HS-27A (cell line): Measurements from ENCODE around the gene LYSMD4.

Source experiments
- DNase-seq: peaks from one replicate; pipeline ENCODE4 v3.0.0-alpha.2; 2012; ENCODE audit warnings: low read depth, missing footprints

LYSMD4 gene

GRCh38 chr15:99706557-99707303 is 26.5 kb downstream of the LYSMD4 start:
- DNase-seq: no peak

DNA sequence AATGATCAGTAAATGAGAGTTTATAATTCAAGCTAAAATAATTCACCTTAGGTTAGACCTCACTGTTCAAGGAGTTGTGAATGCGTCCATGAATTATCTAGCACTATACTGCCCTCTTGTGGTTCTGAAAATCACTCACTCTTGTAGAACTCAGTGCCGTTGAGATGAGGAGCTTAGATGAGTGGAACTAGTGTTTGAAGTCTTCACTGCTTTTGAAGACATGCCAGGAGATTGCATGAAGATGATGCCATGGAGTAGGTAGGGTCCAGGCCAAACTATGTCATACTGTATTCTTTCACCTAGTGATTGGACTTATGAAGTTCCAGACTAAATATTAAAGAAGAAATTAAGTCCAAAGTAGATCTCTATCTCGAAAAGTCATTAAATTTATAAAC is 28.8 kb downstream of the LYSMD4 start:
- peak; percentile 71 for DNase-seq

GRCh38 chr15:99703603-99704443 is 29.4 kb downstream of the LYSMD4 start:
- DNase-seq: peak; percentile 74

GRCh38 chr15:99702895-99703602 is 30.2 kb downstream of the LYSMD4 start:
- DNase-seq: peak; percentile 20

- DNase-seq: no peak
These were observed 37.1 kb downstream of the LYSMD4 start for GRCh38 chr15:99696096-99696495.

DNA sequence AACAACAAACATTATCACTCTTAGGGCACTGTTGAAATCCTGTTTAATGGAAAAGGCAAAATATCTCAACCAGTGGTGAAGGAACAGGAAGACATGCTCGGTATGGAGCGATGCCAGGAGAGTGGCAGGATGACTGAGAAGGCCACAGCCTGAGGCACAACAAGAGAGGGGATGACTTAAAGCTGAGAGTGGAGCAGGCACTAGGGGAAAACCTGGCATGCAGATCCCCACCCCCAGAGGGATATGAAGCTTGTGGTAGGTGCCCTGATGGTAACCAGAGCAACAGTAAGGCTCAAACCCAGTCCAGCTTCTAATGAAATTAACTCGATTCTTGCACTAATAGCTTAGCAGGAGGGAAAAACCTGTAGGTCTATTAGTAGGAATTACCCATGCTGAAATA is 40.4 kb downstream of the LYSMD4 start:
- DNase-seq: no peak

- no peak for DNase-seq
These were observed 46.9 kb downstream of the LYSMD4 start for GRCh38 chr15:99686290-99686689.

DNA sequence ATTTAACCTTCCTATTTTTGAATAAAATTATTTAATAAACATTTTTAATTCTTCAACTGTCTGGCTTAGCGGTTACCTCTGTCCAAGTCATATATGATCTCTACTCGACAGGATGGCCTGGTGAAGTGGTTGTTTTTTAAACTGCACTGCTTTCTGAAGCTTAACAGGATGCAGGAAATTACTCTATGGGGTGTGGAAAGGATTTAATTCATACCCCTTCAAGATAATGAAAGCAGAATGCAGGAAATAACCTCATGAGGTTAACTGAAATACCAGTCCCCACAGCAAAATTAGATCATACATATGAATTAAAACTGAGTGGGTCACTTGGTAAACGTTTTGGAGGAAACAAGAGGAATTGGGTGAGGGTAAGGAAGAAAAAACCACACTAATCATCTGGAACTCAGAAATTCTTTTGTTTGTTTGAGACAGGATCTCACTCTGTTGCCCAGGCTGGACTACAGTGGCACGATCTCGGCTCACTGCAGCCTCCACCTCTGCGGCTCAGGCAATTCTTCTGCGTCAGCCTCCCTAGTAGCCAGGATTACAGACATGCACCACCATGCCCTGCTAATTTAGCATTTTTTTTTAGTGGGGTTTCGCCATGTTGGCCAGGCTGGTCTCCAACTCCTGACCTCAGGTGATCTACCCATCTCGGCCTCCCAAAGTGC is 50.1 kb downstream of the LYSMD4 start:
- no peak for DNase-seq

DNA sequence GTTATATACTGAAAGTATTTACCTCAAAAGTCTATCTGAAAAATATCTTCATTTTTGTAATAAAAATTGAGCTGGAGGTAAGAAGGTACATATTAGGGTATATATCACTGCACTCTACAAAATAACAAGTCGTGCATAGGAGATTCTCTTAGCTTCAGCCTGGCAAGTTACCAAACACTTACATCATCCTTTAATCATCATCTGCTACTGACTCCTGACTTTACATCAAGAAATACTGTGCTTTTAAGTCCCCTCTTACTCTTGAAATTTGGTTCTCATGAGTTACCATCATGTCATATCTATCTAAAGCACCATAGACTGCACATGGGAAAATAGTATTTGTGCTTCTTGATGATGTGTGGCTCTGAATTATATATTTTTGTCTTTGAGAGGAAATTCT is 50.8 kb downstream of the LYSMD4 start:
- DNase-seq: peak; percentile 43

DNA sequence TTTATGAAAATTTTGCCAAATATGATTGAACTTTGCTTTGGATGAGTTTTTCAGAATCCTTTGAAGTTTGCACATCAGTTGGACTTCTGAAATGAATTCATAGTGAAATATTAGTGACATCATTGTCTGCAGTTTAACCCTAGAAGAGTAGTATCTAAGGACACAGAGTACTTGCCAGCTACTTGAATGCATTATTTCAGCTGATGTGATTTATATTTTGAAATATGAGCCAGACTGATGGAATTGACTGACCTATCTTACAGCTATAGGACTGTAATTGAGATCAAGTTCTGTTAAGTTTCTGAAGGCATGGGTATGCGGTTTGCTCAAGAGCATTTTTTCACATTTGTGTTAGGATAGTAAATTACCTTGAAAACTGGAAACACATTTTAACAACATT is 51.2 kb downstream of the LYSMD4 start:
- DNase-seq: no peak

GRCh38 chr15:99680276-99680675 is 53.0 kb downstream of the LYSMD4 start:
- no peak for DNase-seq

GRCh38 chr15:99677540-99678134 is 55.6 kb downstream of the LYSMD4 start:
- no peak for DNase-seq
